ENCODE results near the gene SH3BP5.

SH3BP5 gene

DNA sequence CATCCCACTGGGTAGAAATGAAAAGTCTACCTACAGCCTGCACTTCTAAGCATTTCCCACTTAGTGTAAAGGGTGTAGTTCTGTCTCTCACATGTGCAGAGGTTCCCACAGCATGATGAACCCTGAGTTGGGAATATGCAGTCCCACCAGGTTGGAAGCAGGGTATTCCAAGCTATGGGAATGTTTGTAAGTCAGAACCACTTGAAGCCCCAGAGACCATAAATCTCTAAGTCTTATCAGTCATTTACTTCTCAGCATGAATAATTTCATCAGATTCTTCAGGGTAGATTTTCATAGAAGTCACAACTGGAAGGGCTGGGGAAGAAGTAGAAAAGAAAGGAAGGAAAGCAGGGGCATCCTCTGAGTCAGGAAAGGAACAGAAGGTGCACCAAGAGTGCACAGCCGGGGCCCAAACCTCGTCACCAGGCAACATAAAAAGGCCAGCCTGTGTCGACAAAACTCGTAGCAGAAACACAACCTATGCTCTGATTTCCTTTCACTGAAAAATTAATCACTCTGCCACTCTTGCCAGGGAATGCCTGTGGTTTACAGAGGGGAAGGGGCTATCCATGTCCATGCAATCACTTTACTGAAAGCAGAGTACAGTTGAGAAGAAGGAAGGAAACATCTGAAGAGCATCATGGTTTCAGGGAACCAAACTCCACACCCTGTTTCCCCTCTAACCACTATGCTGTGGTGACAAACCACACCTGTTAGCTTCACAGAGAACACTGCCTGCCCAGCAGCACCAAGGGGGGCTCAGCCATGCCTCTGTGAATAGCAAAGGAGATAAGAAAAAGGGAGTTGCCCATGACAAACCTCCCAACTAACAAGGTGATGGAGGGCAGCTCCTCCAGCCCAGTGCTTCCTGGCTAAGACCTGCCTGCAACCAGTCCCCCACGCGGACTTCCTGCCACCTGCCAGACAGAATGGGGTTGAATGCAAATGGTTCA lies 40.5 kb downstream of the SH3BP5 start:
- H3K4me2 ChIP-seq (ENCODE audit: low read depth, low read length), result peak overlapping the region; percentile 90
- H3K36me3 ChIP-seq (replicated peaks; ENCODE audit: insufficient read depth, low read length), result no peaks in the 10 kb centered on the region
- peak; percentile 81 for DNase-seq
- TF ChIP-seq EZH2 (optimal IDR thresholded peaks at IDR 0.05; ENCODE audit: low read depth, low read length) (no peak), EZH2phosphoT487 (IDR thresholded peaks at IDR 0.05; ENCODE audit: low read length) (no peak)
- TF ChIP-seq, protein P1, sequence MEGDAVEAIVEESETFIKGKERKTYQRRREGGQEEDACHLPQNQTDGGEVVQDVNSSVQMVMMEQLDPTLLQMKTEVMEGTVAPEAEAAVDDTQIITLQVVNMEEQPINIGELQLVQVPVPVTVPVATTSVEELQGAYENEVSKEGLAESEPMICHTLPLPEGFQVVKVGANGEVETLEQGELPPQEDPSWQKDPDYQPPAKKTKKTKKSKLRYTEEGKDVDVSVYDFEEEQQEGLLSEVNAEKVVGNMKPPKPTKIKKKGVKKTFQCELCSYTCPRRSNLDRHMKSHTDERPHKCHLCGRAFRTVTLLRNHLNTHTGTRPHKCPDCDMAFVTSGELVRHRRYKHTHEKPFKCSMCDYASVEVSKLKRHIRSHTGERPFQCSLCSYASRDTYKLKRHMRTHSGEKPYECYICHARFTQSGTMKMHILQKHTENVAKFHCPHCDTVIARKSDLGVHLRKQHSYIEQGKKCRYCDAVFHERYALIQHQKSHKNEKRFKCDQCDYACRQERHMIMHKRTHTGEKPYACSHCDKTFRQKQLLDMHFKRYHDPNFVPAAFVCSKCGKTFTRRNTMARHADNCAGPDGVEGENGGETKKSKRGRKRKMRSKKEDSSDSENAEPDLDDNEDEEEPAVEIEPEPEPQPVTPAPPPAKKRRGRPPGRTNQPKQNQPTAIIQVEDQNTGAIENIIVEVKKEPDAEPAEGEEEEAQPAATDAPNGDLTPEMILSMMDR (IDR thresholded peaks at IDR 0.05; ENCODE audit: low read length), result no peak
- no peaks in the 10 kb centered on the region for H3K27me3 ChIP-seq (replicated peaks; ENCODE audit: insufficient read depth, low read length)
- H3K9me3 ChIP-seq (replicated peaks; ENCODE audit: insufficient read depth, low read length), result no peaks in the 10 kb centered on the region
- H2AFZ ChIP-seq (ENCODE audit: low read length), result peak overlapping the region; percentile 55
- no peaks in the 10 kb centered on the region for H3K9me2 ChIP-seq (replicated peaks; ENCODE audit: insufficient read depth, low read length)
- H4K20me1 ChIP-seq (ENCODE audit: insufficient read depth, low read length), result no peaks in the 10 kb centered on the region
- peak overlapping the region; percentile 87 for H3K27ac ChIP-seq (ENCODE audit: low read length)
- H3F3A ChIP-seq (ENCODE audit: insufficient read depth, low read length), result peaks cover 20% of the 10 kb centered on the region
- H3K79me2 ChIP-seq (ENCODE audit: low read length), result no peaks in the 10 kb centered on the region
- peak overlapping the region; percentile 49; the same call in 1 of the 2 replicates for H3K9ac ChIP-seq (ENCODE audit: low read length)
- H3K4me3 ChIP-seq (ENCODE audit: low read length), result peak overlapping the region; percentile 48
- peaks cover 21% of the 10 kb centered on the region for H3K4me1 ChIP-seq (ENCODE audit: low read length)

DNA sequence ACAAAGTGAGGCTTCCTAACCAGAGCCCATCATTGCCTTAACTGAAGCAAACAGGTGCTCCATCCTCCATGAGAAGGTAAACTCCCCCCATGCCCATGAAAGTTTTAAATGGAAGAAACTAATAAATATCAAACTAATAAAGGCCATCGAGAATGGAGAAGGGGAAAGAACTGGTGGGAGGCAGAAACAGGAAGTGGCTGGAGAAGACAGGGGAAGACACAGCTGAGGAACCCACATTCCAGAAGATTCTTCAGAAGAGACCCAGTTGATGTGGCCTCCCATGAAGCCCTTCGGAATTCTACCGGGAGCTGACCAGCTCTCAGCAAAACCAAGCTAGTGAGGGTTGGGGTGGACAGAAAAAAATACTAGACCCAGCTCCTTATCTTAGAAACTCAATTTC lies 41.6 kb downstream of the SH3BP5 start:
- no peaks in the 10 kb centered on the region for H3K79me2 ChIP-seq (ENCODE audit: low read length)
- no peaks in the 10 kb centered on the region for H3K9me2 ChIP-seq (replicated peaks; ENCODE audit: insufficient read depth, low read length)
- H3K27me3 ChIP-seq (replicated peaks; ENCODE audit: insufficient read depth, low read length), result no peaks in the 10 kb centered on the region
- TF ChIP-seq EZH2 (optimal IDR thresholded peaks at IDR 0.05; ENCODE audit: low read depth, low read length), result no peak
- TF ChIP-seq, protein P1 (IDR thresholded peaks at IDR 0.05; ENCODE audit: low read length), result no peak
- no peak for TF ChIP-seq EZH2phosphoT487 (IDR thresholded peaks at IDR 0.05; ENCODE audit: low read length)
- peaks cover 20% of the 10 kb centered on the region for H3F3A ChIP-seq (ENCODE audit: insufficient read depth, low read length)
- H3K4me2 ChIP-seq (ENCODE audit: low read depth, low read length), result no peak overlapping the region; the same call in 1 of the 2 replicates
- no peak overlapping the region for H3K4me3 ChIP-seq (ENCODE audit: low read length)
- no peak overlapping the region for H3K9ac ChIP-seq (ENCODE audit: low read length)
- H3K4me1 ChIP-seq (ENCODE audit: low read length), result peaks cover 21% of the 10 kb centered on the region
- H3K27ac ChIP-seq (ENCODE audit: low read length), result peak overlapping the region; percentile 87; the same call in 1 of the 2 replicates
- no peaks in the 10 kb centered on the region for H4K20me1 ChIP-seq (ENCODE audit: insufficient read depth, low read length)
- no peaks in the 10 kb centered on the region for H3K9me3 ChIP-seq (replicated peaks; ENCODE audit: insufficient read depth, low read length)
- H3K36me3 ChIP-seq (replicated peaks; ENCODE audit: insufficient read depth, low read length), result no peaks in the 10 kb centered on the region
- H2AFZ ChIP-seq (ENCODE audit: low read length), result no peak overlapping the region
- no peak for DNase-seq

DNA sequence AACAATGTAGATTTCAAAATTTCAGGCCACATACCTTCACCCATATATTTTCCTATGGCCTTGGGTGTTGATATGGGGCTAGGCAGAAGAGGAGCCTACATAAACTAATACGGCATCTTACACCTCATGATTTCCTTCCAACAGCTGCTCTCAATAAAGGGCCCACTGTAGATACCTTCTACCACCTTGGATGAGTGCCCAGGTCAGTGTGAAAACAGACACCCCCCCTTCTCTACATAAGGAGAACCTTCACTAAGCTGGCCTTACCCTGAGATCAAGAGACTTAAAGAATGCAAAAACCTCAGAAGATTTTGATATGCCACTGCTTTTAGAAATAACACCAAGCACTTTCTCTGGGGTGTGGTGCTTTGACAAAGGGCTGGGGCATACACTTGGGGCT lies 42.7 kb downstream of the SH3BP5 start:
- no peaks in the 10 kb centered on the region for H3K27me3 ChIP-seq (replicated peaks; ENCODE audit: insufficient read depth, low read length)
- peaks cover 21% of the 10 kb centered on the region for H3K4me1 ChIP-seq (ENCODE audit: low read length)

More for the DNA sequence above, 42.7 kb downstream of the SH3BP5 start:
- Histone ChIP-seq H3K79me2 (ENCODE audit: low read length) (no peaks in the 10 kb centered on the region), H3K27ac (ENCODE audit: low read length) (no peak overlapping the region), H3K9ac (ENCODE audit: low read length) (no peak overlapping the region), H3K9me2 (replicated peaks; ENCODE audit: insufficient read depth, low read length) (no peaks in the 10 kb centered on the region), H4K20me1 (ENCODE audit: insufficient read depth, low read length) (no peaks in the 10 kb centered on the region), H3K36me3 (replicated peaks; ENCODE audit: insufficient read depth, low read length) (no peaks in the 10 kb centered on the region), H3F3A (ENCODE audit: insufficient read depth, low read length) (peaks cover 20% of the 10 kb centered on the region), H3K4me2 (ENCODE audit: low read depth, low read length) (no peak overlapping the region), H3K4me3 (ENCODE audit: low read length) (no peak overlapping the region), H2AFZ (ENCODE audit: low read length) (no peak overlapping the region), H3K9me3 (replicated peaks; ENCODE audit: insufficient read depth, low read length) (no peaks in the 10 kb centered on the region)
- no peak for DNase-seq
- TF ChIP-seq, protein P1 (IDR thresholded peaks at IDR 0.05; ENCODE audit: low read length), result no peak
- TF ChIP-seq EZH2 (optimal IDR thresholded peaks at IDR 0.05; ENCODE audit: low read depth, low read length) (no peak), EZH2phosphoT487 (IDR thresholded peaks at IDR 0.05; ENCODE audit: low read length) (no peak)
